ENCODE results near the gene MMP24. TPM values are rescaled to one million over a fixed set of nuclear protein-coding genes. Genes with fewer than 3 reads are reported as not detected.

The MMP24 gene
- total RNA-seq, 1 donor from 2014 or later: 15.6 TPM

DNA sequence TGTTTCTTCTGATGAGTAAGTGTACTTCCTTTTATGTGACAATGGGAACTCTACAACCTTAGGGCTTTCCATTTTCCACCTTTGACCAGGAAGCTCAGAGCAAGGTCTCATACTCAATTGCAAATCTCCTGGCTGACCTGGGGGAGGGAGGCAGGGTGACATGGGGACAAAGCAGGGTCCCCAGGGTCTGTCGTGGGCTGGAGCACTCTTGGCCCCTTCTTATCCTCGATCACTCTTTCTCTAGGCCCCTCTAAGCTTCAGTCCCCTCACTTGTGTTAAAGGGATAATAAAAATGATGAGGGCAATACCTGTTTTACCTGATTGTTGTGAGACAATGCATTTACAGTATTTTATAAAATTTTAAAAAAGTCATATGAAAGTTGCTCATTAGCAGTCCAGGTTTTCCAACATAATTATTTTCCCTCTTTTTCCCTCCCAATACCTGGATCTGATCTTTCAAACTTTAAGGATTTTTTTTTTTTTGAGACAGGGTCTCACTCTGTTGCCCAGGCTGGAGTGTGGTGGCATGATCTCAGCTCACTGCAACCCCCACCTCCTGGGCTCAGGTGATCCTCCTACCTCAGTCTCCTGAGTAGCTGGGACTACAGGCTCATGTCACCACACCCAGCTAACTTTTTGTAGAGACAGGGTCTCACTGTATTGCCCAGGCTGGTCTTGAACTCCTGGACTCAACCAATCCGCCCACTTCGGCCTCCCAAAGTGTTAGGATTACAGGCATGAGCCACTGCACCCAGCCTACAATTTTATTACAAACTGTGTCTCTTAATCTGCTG is 74.2 kb downstream of the MMP24 start:
- Mint-ChIP-seq H3K4me1 (ENCODE audit: low read depth, unreplicated experiment) (peaks cover 39% of the 10 kb centered on the region), H3K36me3 (ENCODE audit: low read depth, unreplicated experiment) (no peaks in the 10 kb centered on the region)
- no peaks in the 10 kb centered on the region for H4K20me1 ChIP-seq (ENCODE audit: insufficient read depth, low read length)

DNA sequence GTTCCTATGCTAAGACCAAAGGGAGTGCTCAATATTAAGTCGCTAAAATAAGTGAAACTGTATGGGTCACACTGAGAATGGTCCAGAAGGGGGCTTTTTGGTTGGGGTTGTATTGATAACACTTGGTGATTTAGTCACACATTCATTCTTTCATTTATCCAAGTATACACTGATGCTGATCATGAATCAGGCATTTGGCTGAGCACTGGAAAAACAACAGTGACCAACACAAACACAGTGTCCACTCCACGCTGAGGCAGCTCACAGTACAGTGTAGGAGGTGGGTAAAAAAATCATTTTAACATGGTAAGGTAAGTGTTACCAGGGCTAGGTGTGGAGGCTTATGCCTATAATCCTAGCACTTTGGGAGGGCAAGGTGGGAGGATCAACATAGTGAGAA is 74.9 kb downstream of the MMP24 start:
- Mint-ChIP-seq H3K27me3 (ENCODE audit: low read depth, unreplicated experiment) (peaks cover 2% of the 10 kb centered on the region), H3K4me1 (ENCODE audit: low read depth, unreplicated experiment) (peaks cover 47% of the 10 kb centered on the region), H3K36me3 (ENCODE audit: low read depth, unreplicated experiment) (peaks cover 4% of the 10 kb centered on the region), H3K4me3 (ENCODE audit: unreplicated experiment) (no peak overlapping the region), H3K27ac (ENCODE audit: unreplicated experiment) (no peak overlapping the region), H3K9me3 (ENCODE audit: unreplicated experiment) (no peaks in the 10 kb centered on the region)
- H3K4me3 ChIP-seq (ENCODE audit: insufficient read depth, low read depth, low read length): no peak overlapping the region
- TF ChIP-seq, protein P1, sequence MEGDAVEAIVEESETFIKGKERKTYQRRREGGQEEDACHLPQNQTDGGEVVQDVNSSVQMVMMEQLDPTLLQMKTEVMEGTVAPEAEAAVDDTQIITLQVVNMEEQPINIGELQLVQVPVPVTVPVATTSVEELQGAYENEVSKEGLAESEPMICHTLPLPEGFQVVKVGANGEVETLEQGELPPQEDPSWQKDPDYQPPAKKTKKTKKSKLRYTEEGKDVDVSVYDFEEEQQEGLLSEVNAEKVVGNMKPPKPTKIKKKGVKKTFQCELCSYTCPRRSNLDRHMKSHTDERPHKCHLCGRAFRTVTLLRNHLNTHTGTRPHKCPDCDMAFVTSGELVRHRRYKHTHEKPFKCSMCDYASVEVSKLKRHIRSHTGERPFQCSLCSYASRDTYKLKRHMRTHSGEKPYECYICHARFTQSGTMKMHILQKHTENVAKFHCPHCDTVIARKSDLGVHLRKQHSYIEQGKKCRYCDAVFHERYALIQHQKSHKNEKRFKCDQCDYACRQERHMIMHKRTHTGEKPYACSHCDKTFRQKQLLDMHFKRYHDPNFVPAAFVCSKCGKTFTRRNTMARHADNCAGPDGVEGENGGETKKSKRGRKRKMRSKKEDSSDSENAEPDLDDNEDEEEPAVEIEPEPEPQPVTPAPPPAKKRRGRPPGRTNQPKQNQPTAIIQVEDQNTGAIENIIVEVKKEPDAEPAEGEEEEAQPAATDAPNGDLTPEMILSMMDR (IDR thresholded peaks at IDR 0.05; ENCODE audit: insufficient read depth, low read depth, low read length): no peak
- no peak for TF ChIP-seq EZH2 (IDR thresholded peaks at IDR 0.05; ENCODE audit: insufficient read depth, low read length)
- no peaks in the 10 kb centered on the region for H4K20me1 ChIP-seq (ENCODE audit: insufficient read depth, low read length)
- FAIRE-seq: no peak
- no peak for DNase-seq (ENCODE audit: low read depth)
- no peaks in the 10 kb centered on the region for H3K79me2 ChIP-seq (ENCODE audit: insufficient read depth, low read length)
- H3K27me3 ChIP-seq (ENCODE audit: insufficient read depth, low read length): no peaks in the 10 kb centered on the region
- H3K27ac ChIP-seq (ENCODE audit: low read depth, low read length): peak overlapping the region; percentile 100
- peak overlapping the region; percentile 35 for H3K4me2 ChIP-seq (ENCODE audit: low read length)
- no peaks in the 10 kb centered on the region for H3K9me3 ChIP-seq (ENCODE audit: insufficient read depth, low read depth, low read length)
- peaks cover 59% of the 10 kb centered on the region for H3K4me1 ChIP-seq (ENCODE audit: insufficient read depth, low read length)
- peak overlapping the region; percentile 84 for H3K9ac ChIP-seq (ENCODE audit: low read length)
- H2AFZ ChIP-seq (ENCODE audit: low read depth, low read length): no peak overlapping the region
- H3K36me3 ChIP-seq (ENCODE audit: insufficient read depth, low read length): no peaks in the 10 kb centered on the region

More for the DNA sequence above, 74.2 kb downstream of the MMP24 start:
- no peak overlapping the region for H3K4me3 ChIP-seq (ENCODE audit: insufficient read depth, low read depth, low read length)
- no peak overlapping the region for H3K9ac ChIP-seq (ENCODE audit: low read length)
- Mint-ChIP-seq H3K4me3 (ENCODE audit: unreplicated experiment) (no peak overlapping the region), H3K27ac (ENCODE audit: unreplicated experiment) (no peak overlapping the region), H3K9me3 (ENCODE audit: unreplicated experiment) (no peaks in the 10 kb centered on the region), H3K27me3 (ENCODE audit: low read depth, unreplicated experiment) (peaks cover 2% of the 10 kb centered on the region)
- peak overlapping the region; percentile 100 for H3K27ac ChIP-seq (ENCODE audit: low read depth, low read length)
- H2AFZ ChIP-seq (ENCODE audit: low read depth, low read length): no peak overlapping the region
- H3K9me3 ChIP-seq (ENCODE audit: insufficient read depth, low read depth, low read length): no peaks in the 10 kb centered on the region
- TF ChIP-seq, protein P1 (IDR thresholded peaks at IDR 0.05; ENCODE audit: insufficient read depth, low read depth, low read length): no peak
- no peak for TF ChIP-seq EZH2 (IDR thresholded peaks at IDR 0.05; ENCODE audit: insufficient read depth, low read length)
- H3K4me2 ChIP-seq (ENCODE audit: low read length): no peak overlapping the region
- no peaks in the 10 kb centered on the region for H3K27me3 ChIP-seq (ENCODE audit: insufficient read depth, low read length)
- no peaks in the 10 kb centered on the region for H3K36me3 ChIP-seq (ENCODE audit: insufficient read depth, low read length)
- peaks cover 52% of the 10 kb centered on the region for H3K4me1 ChIP-seq (ENCODE audit: insufficient read depth, low read length)
- DNase-seq (ENCODE audit: low read depth): no peak
- FAIRE-seq: no peak
- no peaks in the 10 kb centered on the region for H3K79me2 ChIP-seq (ENCODE audit: insufficient read depth, low read length)
